Neural progenitor cell (in vitro differentiated cells): Measurements from ENCODE around the gene PEX6. TPM values are rescaled to one million over a fixed set of nuclear protein-coding genes. Genes with fewer than 3 reads are reported as not detected.

Source experiments
- DNase-seq: peaks from one replicate; pipeline ENCODE4 v3.0.0-alpha.2; 2016; ENCODE audit warnings: low spot score
- H2AFZ ChIP-seq: fragments of 200-600 bp; sonication (generic); replicated peaks from 2 replicates; pipeline ENCODE4 v1.6.1; 2016; ENCODE audit warnings: antibody characterized with exemption
- H3F3A ChIP-seq: fragments of 200-600 bp; sonication (generic); 2 replicates; pipeline ENCODE4 v1.6.1; 2016; ENCODE audit warnings: antibody characterized with exemption, low read depth
- H3K27ac ChIP-seq: fragments of 200-600 bp; sonication (generic); 2 replicates; pipeline ENCODE4 v1.5.1; 2016; ENCODE audit warnings: mild to moderate bottlenecking
- H3K27me3 ChIP-seq: fragments of 200-600 bp; sonication (generic); 2 replicates; pipeline ENCODE4 v1.6.1; 2016; ENCODE audit warnings: mild to moderate bottlenecking, moderate library complexity
- H3K36me3 ChIP-seq: fragments of 200-600 bp; sonication (generic); 2 replicates; pipeline ENCODE4 v1.5.1; 2016
- H3K4me1 ChIP-seq: fragments of 200-600 bp; sonication (generic); 2 replicates; pipeline ENCODE4 v1.6.1; 2016; ENCODE audit warnings: mixed run types
- H3K4me2 ChIP-seq: fragments of 200-600 bp; sonication (generic); 2 replicates; pipeline ENCODE4 v1.6.1; 2016
- H3K4me3 ChIP-seq: fragments of 200-600 bp; sonication (generic); 2 replicates; pipeline ENCODE4 v1.5.1; 2016
- H3K79me2 ChIP-seq: fragments of 200-600 bp; sonication (generic); 2 replicates; pipeline ENCODE4 v1.6.1; 2016; ENCODE audit warnings: low read depth
- H3K9ac ChIP-seq: fragments of 200-600 bp; sonication (generic); 2 replicates; pipeline ENCODE4 v1.6.1; 2016
- H3K9me3 ChIP-seq: fragments of 200-600 bp; sonication (generic); 2 replicates; pipeline ENCODE4 v1.5.1; 2016; ENCODE audit warnings: low read depth
- H4K20me1 ChIP-seq: fragments of 200-600 bp; sonication (generic); 2 replicates; pipeline ENCODE4 v1.6.1; 2016; ENCODE audit warnings: low read depth
- H3K27ac Mint-ChIP-seq: 3 replicates; pipeline ENCODE4 v1.8.0; 2021; ENCODE audit warnings: mixed read lengths
- H3K27me3 Mint-ChIP-seq: 2 replicates; pipeline ENCODE4 v1.8.0; 2022; ENCODE audit warnings: low read depth, mild to moderate bottlenecking, inconsistent platforms, moderate library complexity, mixed read lengths; ENCODE audit not compliant: insufficient read depth
- H3K36me3 Mint-ChIP-seq: 3 replicates; pipeline ENCODE4 v1.8.0; 2021; ENCODE audit warnings: mixed read lengths
- H3K4me1 Mint-ChIP-seq: 3 replicates; pipeline ENCODE4 v1.8.0; 2021; ENCODE audit warnings: mixed read lengths
- H3K4me3 Mint-ChIP-seq: 3 replicates; pipeline ENCODE4 v1.8.0; 2021; ENCODE audit warnings: mild to moderate bottlenecking, moderate library complexity, mixed read lengths
- H3K9me3 Mint-ChIP-seq: 3 replicates; pipeline ENCODE4 v1.8.0; 2020; ENCODE audit warnings: mixed read lengths
- CTCF ChIP-seq: fragments of 200-600 bp; sonication (generic); IDR thresholded peaks from 2 replicates; pipeline ENCODE4 v1.5.1; 2017; ENCODE audit warnings: antibody characterized with exemption, mild to moderate bottlenecking
- EZH2 ChIP-seq: fragments of 200-600 bp; sonication (generic); IDR thresholded peaks from 2 replicates; pipeline ENCODE4 v1.6.1; 2017; ENCODE audit warnings: antibody characterized with exemption, mild to moderate bottlenecking, moderate library complexity
- EZH2phosphoT487 ChIP-seq: fragments of 200-600 bp; sonication (generic); IDR thresholded peaks from 2 replicates; pipeline ENCODE4 v1.6.1; 2017; ENCODE audit warnings: antibody characterized with exemption
- total RNA-seq: library from RNA; depleted of rRNA; stranded (reverse); fragments of >200 nt; gene quantifications from 2 replicates; pipeline ENCODE4 v1.2.3, GENCODE V29; 2015; ENCODE audit warnings: low replicate concordance

Gene PEX6
- total RNA-seq, 1 donor from 2014 or later = 11.3 TPM

- Histone ChIP-seq H3K36me3 (no peaks in the 10 kb centered on the region), H3K9ac (peak overlapping the region; percentile 47), H4K20me1 (peaks cover 16% of the 10 kb centered on the region), H3K27ac (no peak overlapping the region), H3K27me3 (no peaks in the 10 kb centered on the region), H3K4me3 (peak overlapping the region; percentile 82), H2AFZ (peak overlapping the region; percentile 61), H3K79me2 (peaks cover 59% of the 10 kb centered on the region), H3F3A (peaks cover 16% of the 10 kb centered on the region), H3K4me1 (peaks cover 18% of the 10 kb centered on the region), H3K9me3 (no peaks in the 10 kb centered on the region), H3K4me2 (peak overlapping the region; percentile 84)
- DNase-seq = no peak
- Mint-ChIP-seq H3K9me3 (no peaks in the 10 kb centered on the region), H3K4me3 (peak overlapping the region; percentile 95), H3K4me1 (peaks cover 32% of the 10 kb centered on the region), H3K27me3 (peaks cover 3% of the 10 kb centered on the region), H3K36me3 (peaks cover 14% of the 10 kb centered on the region), H3K27ac (peak overlapping the region; percentile 30)
- TF ChIP-seq EZH2 (no peak), EZH2phosphoT487 (no peak), CTCF (no peak)
Observed at GRCh38 chr6:43014434-43014909, 35.5 kb upstream of the PEX6 start.

GRCh38 chr6:43013843-43014433 lies 35.0 kb upstream of the PEX6 start, which contains the start of the genes KLHDC3 and MEA1:
TSS of gene KLHDC3 (plus strand) at chr6:43014249. CDS start at chr6:43017193, 2,944 bp downstream.
TSS of gene MEA1 (minus strand) at chr6:43013946. CDS start at chr6:43013813, 133 bp downstream.
- Mint-ChIP-seq H3K4me3 (peak within 1 kb of the TSS; percentile 95), H3K36me3 (peaks cover 14% of the 10 kb centered on the region)

GRCh38 chr6:43013097-43013842 lies 34.3 kb upstream of the PEX6 start:
- H3K36me3 Mint-ChIP-seq = peaks cover 18% of the 10 kb centered on the region
- H2AFZ ChIP-seq = peak overlapping the region; percentile 52

More at GRCh38 chr6:43013843-43014433, 35.0 kb upstream of the PEX6 start, which contains the start of the genes KLHDC3 and MEA1:
- Mint-ChIP-seq H3K9me3 (no peaks in the 10 kb centered on the region), H3K27me3 (peaks cover 4% of the 10 kb centered on the region), H3K27ac (peak within 1 kb of the TSS; percentile 84), H3K4me1 (peaks cover 32% of the 10 kb centered on the region)
- no peaks in the 10 kb centered on the region for H3K27me3 ChIP-seq
- peak within 1 kb of the TSS; percentile 61 for H2AFZ ChIP-seq
- H3K9ac ChIP-seq = peak within 1 kb of the TSS; percentile 74
- peak within 1 kb of the TSS; percentile 82 for H3K4me3 ChIP-seq
- peak within 1 kb of the TSS; percentile 89 for H3K4me2 ChIP-seq
- peaks cover 16% of the 10 kb centered on the region for H4K20me1 ChIP-seq
- peaks cover 18% of the 10 kb centered on the region for H3K4me1 ChIP-seq
- TF ChIP-seq EZH2 (no peak), CTCF (no peak), EZH2phosphoT487 (no peak)
- no peaks in the 10 kb centered on the region for H3K36me3 ChIP-seq
- peak; percentile 100 for DNase-seq
- H3K79me2 ChIP-seq = peaks cover 59% of the 10 kb centered on the region
- peaks cover 13% of the 10 kb centered on the region for H3F3A ChIP-seq
- no peaks in the 10 kb centered on the region for H3K9me3 ChIP-seq
- H3K27ac ChIP-seq = no peak within 1 kb of the TSS

More at GRCh38 chr6:43013097-43013842, 34.3 kb upstream of the PEX6 start:
- H3K4me1 ChIP-seq = peaks cover 18% of the 10 kb centered on the region
- H4K20me1 ChIP-seq = peaks cover 16% of the 10 kb centered on the region
- Mint-ChIP-seq H3K27me3 (peaks cover 4% of the 10 kb centered on the region), H3K9me3 (no peaks in the 10 kb centered on the region), H3K27ac (peak overlapping the region; percentile 84), H3K4me1 (peaks cover 32% of the 10 kb centered on the region), H3K4me3 (peak overlapping the region; percentile 95)
- H3K27ac ChIP-seq = no peak overlapping the region
- H3K79me2 ChIP-seq = peaks cover 59% of the 10 kb centered on the region
- H3K9me3 ChIP-seq = no peaks in the 10 kb centered on the region
- peaks cover 13% of the 10 kb centered on the region for H3F3A ChIP-seq
- no peaks in the 10 kb centered on the region for H3K36me3 ChIP-seq
- no peak for DNase-seq
- TF ChIP-seq CTCF = no peak
- TF ChIP-seq EZH2 = no peak
- TF ChIP-seq EZH2phosphoT487 = no peak
- peak overlapping the region; percentile 74 for H3K9ac ChIP-seq
- H3K4me3 ChIP-seq = peak overlapping the region; percentile 82
- peak overlapping the region; percentile 89 for H3K4me2 ChIP-seq
- no peaks in the 10 kb centered on the region for H3K27me3 ChIP-seq
